Astrocyte of the hippocampus (primary cell): ENCODE results near the gene SPON1.
"Not testable (repeated sequence)": the region's sequence is repeated elsewhere in the genome, so short reads cannot be mapped to it uniquely, and the experiment has no call there.

Source experiments
- DNase-seq: peaks from one replicate; pipeline ENCODE4 v3.0.0; 2011; ENCODE audit warnings: low read depth, low spot score

SPON1 gene

GRCh38 chr11:13983081-13983751 lies 20.7 kb downstream of the SPON1 start:
- peak; percentile 46 for DNase-seq

DNA sequence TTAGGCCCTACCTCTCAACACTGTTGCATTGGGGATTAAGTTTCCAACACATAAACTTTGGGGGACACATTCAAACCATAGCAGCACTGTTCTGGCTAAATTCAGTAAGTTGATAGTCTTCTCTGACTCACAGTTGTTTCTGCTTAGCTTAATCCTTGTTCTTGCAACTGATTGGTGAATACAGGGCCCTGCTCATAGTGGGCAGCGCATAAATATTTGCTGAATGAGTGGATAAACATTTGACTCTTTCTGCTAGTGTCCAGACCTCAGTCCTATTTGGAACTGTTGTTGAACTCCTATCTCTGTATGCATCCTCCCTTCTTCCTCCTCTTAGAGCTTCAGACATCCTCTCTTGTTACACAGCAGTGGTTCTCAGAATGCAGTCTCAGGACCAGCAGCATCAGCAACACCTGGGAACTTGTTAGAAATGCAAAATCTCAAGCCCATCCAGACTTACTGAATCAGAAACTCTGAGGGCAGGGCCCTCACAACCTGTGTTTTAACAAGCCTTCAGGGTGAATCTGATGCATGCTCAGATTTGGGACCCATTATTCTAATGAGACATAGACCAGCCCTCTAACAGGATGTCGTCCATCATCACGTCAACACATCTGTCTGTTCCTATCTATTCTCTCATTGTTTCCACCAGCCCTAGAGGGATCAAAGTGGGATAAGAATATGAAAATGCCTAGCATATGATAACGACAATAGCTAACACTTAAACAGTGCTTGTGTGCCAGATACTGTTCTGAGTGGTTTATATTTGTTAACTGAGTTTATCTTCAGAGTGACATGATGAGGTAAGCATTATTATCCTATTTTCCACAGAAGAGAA lies 22.3 kb downstream of the SPON1 start:
- peak; percentile 49 for DNase-seq

DNA sequence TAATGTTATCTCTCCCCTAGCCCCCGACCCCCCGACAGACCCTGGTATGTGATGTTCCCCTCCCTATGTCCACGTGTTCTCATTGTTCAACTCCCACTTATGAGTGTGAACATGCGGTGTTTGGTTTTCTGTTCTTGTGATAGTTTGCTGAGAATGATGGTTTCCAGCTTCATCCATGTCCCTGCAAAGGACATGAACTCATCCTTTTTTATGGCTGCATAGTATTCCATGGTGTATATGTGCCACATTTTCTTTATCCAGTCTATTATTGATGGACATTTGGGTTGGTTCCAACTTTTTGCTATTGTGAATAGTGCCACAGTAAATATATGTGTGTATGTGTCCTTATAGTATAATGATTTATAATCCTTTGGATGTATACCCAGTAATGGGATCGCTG lies 24.2 kb downstream of the SPON1 start:
- DNase-seq, result not testable (repeated sequence)

GRCh38 chr11:13992158-13992856 lies 29.8 kb downstream of the SPON1 start:
- DNase-seq, result peak; percentile 12

GRCh38 chr11:13993096-13993765 lies 30.7 kb downstream of the SPON1 start:
- no peak for DNase-seq

GRCh38 chr11:13997881-13998280 lies 35.4 kb downstream of the SPON1 start:
- DNase-seq, result no peak

- no peak for DNase-seq
These were observed 37.2 kb downstream of the SPON1 start for GRCh38 chr11:13999704-14000103.

DNA sequence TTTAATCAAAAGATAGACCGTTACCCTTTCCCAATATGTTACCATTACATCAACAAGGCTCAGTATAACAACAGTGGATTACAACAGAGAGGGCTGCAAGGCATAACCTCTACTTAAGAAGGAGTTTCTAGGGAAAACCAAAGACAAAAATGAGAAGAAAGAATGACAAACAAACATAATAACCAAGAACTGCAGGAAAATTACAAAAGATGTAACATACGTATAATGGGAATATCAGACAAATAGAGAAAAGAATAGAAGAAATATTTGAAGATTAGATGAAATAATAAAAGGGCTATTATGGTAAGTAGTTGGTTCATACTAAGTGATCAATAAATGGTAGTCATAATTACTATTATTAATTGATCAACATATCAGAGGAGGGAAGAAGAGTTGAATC lies 39.1 kb downstream of the SPON1 start:
- DNase-seq, result no peak

DNA sequence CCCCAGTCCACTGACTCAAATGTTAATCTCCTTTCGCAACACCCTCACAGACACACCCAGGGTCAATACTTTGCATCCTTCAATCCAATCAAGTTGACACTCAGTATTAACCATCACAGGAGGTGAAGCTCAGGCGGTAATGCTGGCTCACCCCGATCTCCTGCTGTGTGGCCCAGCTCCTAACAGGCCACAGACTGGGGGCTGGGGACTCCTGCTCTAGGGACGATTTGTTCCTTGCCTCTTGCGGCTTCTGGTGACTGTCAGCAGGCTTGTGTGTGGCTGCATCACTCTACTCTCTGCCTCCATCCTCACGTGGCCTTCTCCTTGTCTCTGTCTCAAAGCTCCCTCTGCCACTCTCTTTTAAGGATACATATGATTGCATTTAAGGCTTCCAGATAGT lies 45.0 kb downstream of the SPON1 start:
- no peak for DNase-seq

DNA sequence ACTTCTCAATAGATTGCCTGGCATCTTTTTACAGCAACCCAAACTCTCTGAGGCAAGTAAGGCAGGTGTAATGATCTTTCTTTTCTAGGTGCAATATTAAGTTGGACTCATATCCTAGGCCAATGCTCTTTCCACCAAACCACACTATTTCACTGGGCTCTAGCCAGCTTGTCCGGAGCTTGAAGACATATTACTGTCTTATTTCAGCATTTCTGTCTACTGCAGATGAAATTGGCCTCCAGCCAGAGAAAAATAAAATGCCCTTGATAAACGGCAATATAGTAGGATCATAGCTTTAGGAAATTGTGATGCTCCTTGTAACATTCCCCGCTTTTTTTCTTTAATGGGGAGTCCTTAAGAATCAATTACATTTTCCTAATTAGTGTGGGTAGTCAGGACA lies 48.1 kb downstream of the SPON1 start:
- DNase-seq, result no peak

DNA sequence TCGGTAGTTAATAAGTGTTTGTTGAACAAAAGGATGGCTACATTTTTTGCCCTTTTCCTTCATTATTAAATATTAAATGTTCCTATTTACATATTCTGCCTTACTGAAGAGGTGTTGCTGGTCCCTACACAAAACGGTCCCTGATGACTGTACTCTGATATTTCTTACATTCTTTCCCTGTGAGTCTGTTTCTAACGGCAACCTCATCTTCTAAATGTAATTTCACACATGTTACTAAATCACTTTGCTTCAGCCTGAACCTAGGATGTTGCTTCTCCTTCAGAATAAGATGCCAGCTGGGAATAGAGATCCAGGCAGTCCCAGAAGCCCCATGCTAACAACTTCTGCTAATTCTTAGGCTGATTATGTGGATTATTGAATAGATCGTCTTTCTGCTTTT lies 50.3 kb downstream of the SPON1 start:
- DNase-seq, result no peak

DNA sequence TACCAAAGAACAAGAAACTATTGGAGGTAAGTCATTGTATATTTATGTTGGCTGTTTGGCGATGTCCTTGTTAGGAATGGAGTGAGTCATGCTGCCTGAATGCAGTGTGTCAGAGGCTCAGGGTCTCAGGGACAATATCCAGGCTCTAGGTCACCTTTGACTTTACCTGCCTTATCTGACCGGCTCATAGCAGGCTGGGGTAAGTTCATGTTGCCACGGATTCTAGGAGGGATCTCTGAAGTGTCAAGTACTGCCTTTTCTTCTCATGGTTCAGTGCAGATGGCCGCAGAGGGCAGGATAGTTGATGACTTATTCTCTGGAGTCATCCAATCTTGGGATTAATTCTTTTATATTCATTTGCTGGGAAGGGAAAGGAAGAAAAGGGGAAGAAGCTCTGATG lies 53.2 kb downstream of the SPON1 start:
- peak; percentile 65 for DNase-seq

DNA sequence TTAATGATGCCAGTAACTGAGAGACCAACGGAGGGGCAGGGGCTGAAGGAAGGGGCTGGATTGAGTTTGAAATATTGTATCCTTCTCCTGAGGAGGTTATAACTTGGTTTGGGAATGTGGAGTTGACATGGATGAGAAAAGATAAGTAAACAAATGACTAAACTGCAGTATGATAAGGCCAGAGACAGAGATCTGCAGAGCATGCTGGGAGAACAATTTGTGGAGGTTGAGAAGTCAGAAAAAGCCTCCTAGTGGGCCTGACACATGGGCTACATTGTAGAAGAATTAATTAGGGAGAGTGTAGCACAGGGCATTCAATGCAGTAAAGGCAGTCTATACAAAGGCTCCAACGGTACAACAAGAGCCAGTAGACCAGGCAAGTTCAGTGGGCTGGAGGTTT lies 55.9 kb downstream of the SPON1 start:
- no peak for DNase-seq

DNA sequence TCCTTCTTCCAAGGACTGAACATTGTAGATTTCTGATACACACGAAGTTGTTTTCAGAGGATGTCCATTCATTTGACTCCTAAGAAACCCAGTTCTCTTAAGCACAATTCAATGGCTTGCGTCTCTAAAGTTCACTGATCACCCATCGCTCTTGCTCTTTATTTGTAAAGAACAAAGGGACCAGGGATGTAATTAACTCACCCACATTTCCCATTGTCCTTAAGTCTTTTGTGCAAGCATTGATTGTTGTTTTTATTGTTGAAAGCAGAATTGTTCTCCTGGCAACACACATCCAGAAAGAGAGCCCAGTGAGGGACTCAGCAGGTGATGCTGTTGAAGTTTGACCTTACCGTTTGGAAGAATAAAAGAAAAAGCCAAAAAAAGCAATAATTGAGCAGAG lies 59.2 kb downstream of the SPON1 start:
- DNase-seq, result no peak

DNA sequence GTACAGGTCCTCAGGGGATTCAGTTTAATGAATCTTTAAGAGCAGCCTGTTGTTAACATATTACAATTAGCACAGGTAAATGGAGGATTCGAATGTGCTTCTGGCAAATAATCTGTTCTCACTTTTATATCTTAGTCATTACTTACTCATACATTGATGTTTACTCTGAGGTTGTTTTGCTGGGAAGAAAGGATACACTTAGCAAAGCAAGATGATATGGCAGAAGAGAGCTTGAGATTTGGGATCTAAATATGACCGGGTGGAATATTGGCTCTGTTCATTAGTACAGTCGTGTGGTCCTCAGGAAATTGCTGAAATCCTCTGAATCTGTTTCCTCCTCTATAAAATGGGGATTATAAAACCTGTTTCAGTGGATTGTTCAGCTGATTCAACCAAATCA lies 59.7 kb downstream of the SPON1 start:
- no peak for DNase-seq

- DNase-seq, result no peak
These were observed 60.3 kb downstream of the SPON1 start for GRCh38 chr11:14022821-14023220.

- no peak for DNase-seq
These were observed 64.4 kb downstream of the SPON1 start for GRCh38 chr11:14026961-14027360.

DNA sequence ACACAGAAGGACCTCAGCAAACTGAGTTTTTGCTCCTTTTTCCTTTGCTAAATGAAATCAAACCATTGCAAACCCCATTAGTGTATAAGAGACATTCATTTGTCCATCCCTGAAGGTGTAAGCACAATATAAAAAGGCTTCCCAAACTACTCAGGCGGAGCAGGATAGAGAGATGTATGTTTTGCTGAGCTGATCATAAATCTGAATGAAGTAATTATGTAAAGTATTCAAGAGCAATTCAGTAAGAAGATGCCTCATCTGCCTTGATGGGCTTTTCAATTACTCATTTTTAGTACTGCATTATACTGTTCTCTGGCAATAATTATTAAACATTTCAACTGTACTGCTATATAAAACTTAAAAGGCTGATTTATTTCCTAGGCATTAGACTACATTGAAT lies 65.0 kb downstream of the SPON1 start:
- DNase-seq, result no peak

GRCh38 chr11:14029440-14029839 lies 66.9 kb downstream of the SPON1 start:
- DNase-seq, result no peak

DNA sequence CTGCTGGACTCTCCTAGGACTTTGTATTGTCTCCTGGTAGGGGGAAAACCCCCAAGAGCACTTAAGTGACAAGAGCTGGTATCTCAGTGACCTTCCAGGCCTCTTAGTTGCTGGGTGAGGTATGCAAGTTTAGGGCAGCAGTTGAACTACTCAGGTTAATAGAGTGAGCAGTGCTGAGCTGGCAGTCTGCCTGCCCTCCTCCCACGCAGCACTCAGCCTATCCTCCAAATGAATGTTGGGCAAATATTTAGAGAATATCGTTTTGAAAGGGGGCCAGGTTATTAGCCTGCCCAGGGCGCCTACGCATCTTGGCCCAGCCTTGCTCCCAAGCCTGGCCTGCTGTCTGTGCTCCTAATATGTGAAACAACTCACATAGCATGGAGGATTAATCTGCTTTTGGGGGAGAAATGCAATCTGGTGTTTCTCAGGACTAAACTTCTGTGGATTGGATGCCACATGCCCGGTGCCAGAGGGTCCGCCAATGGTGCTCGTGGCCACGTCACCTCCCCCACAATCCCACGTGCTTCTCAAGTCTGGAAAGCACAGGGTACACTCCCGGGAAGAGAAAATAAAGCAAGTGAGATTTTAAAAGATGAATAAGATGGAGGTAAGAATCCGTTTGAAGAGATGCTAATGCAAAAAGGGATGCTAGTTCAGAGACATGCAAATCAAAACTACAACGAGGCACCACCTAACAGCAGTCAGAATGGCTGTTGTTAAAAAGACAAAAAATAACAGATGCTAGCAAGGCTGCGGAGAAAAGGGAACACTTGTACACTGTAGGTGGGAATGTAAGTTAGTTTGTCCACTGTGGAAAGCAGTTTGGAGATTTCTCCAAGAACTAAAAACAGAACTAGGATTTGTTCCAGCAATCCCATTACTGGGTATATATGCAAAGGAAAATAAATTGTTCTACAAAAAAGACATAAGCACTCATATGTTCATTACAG lies 67.7 kb downstream of the SPON1 start:
- peak; percentile 35 for DNase-seq

DNA sequence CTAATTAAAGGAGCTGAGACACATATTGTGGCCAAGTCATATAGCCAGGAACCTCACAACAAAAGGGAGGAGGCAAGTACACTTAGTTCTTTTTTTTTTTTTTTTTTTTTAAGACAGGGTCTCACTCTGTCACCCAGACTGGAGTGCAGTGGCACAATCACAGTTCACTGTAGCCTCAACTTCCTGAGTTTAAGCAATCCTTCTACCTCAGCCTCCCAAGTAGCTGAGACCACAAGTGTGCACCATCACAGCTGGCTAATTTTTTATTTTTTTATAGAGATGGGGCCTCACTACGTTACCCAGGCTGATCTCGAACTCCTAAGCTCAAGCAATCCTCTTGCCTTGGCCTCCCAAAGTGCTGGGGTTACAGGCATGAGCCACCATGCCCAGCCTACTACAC lies 73.0 kb downstream of the SPON1 start:
- DNase-seq, result not testable (repeated sequence)
